Right kidney (tissue), 1 donor: Measurements from ENCODE around the gene OGDH.

Experiments used
- DNase-seq: peaks from one replicate; pipeline ENCODE4 v3.0.0-alpha.2; 2016

The OGDH gene

DNA sequence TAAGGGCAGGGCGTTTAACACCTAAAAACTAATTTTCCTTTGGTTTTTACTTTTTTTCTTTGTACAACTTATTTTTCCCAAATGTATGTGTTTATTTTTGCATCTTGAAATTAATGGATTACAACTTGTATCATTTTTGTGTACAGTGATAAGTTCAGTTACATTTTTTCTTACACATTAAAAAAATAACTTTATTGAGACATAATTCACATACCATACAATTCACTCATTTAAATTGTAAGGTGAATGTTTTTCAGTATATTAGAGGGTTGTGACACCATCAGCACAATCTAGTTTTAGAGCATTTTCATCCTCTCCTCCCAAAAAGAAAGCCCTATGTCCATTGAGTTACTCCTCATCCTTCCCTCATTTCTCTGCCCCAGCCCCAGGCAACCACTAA lies 11.6 kb downstream of the OGDH start:
- DNase-seq: no peak

DNA sequence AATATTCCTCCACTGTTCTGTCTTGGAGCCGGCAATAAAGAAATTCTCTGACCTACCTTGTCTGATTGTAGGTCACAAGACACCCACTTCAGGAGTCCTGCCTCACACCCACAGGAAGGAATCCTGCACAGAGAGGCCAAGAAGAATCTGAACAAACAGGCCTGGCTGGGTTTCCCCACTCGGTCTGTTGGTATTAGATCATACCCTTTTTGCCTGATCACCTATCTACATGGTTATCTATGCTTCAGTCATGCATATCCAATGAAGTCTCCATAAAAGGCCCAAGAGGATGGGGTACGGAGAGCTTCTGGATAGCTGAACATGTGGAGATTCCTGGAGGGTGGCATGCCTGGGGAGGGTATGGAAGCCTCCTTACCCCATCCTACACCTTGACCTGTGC lies 12.3 kb downstream of the OGDH start:
- no peak for DNase-seq

DNA sequence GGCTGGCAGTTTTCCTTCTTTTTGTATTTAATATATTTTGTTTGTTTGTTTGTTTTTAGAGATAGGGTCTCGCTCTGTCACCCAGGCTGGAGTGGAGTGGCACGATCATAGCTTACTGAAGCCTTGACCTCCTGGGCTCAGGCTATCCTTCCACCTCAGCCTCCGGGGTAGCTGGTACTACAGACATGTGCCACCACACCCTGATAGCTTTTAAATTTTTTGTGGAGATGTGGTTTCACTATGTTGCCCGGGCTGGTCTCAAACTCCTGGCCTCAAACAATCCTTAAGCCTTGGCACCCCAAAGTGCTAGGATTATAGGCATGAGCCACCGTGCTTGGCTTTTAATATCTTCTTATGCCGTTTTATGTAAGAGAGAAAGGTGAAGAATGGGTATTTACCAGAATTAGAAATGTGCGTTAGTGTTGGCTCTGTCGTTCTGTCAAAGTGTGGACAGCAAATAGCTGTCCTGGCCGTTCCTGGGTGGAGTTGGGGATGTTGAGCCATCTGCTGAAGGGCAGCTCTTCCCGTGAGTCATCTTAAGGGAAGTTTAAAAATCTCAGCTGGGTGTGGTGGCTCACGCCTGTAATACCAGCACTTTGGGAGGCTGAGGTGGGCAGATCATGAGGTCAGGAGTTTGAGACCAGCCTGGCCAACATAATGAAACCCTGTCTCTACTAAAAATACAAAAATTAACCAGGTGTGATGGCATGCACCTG lies 14.8 kb downstream of the OGDH start:
- DNase-seq: no peak

DNA sequence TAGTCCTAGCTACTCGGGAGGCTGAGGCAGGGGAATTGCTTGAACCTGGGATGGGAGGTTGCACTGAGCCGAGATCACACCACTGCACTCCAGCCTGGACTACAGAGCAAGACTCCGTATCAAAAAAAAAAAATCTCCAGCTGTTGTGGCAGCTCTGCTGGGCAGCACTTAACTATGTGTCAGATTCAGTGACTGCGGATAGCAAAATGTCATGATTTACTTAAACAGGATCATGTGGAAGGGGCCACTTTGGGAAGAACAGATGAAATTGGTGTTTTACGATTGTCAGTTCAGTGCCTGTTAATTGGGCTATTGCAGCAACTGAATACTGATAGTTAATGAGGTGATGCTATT lies 15.3 kb downstream of the OGDH start:
- no peak for DNase-seq

DNA sequence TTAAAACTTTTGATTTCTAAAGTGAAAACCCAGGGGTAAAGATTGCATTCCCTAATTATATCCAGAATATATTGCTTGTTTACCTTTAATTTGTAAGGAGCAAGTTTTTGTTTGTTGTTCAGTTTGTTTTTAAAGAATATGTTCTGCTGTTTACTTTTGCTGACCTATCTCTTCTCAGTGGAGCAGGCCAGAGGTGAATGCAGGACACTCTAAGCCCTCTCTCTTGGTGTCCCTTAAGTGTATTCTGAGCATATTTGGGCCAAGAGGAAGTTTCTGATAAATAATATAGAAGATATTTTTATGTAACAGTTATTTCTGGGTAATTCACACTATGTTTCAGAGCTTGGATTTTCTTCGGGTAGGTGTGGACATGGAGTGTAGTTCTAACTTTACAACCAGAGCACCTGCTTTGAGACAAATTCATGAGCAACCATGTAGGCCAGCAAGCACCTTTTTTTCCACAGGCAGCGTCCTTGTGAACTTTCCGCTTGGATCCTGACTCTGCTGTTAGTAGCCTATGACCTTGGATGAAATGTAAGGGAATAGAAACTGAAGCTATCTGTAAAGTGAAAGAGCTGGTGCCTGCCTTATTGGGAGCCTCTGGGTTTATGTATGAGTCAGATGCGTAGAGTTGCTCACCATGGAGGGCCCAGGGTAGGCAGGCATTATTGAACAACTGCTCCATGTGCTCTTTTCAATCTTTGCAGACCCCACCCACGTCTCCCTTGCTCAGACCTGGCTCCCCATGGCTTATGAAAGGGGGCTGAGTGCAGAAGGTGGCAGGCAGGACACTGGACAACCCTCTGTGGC lies 16.1 kb downstream of the OGDH start:
- DNase-seq: no peak

DNA sequence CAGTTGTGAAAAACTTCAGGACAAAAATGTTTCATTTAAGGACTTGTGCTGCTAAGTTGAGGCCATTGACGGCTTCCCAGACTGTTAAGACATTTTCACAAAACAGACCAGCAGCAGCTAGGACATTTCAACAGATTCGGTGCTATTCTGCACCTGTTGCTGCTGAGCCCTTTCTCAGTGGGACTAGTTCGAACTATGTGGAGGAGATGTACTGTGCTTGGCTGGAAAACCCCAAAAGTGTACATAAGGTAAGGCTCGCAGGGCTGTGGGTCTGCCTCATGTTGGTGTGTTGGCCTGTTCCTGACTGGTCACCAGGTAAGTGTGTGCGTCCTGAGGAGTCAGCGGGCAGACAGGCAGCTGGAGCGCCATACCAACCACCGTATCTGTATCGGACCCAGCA lies 17.9 kb downstream of the OGDH start:
- DNase-seq: no peak

DNA sequence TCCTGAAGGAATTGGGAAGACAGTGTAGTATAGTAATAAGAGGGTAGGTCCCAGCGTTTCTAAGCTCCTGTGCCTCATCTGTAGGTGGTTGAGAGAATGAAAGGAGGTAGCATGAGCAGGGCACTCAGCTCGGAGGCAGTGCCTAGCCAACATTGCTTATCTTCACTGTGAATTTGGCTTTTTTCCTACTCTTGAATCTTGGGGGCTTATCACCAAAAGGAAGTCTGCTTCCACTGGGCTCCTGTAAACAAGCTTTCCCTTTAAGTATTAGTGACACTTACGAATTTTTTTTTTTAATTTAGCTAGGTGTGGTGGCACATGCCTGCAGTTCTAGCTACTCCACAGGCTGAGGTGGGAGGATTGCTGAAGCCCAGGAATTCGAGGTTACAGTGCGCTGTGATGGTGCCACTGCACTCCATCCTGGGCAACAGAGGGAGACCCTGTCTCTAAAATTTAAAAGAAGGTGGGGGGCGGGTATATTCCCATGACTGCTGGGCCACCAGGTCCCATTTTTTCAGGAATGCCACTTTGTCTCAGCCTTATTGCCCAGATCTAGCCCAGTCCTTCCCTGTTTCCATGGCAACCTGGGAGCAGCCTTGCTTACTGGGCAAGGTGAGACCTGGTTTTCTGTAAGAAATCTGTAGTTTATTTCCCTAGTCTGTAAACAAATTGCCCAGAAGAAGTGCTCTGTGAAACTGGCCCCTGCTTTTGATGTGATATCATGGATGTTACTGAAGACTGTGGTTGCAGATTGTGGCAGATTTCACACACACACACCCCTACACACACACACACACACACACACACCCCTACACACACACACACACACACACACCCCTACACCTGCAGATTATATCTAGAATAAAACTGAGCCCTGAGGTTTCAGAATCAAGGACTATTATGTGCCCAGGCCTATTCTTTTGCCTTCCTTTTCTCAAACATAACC lies 19.4 kb downstream of the OGDH start:
- no peak for DNase-seq

DNA sequence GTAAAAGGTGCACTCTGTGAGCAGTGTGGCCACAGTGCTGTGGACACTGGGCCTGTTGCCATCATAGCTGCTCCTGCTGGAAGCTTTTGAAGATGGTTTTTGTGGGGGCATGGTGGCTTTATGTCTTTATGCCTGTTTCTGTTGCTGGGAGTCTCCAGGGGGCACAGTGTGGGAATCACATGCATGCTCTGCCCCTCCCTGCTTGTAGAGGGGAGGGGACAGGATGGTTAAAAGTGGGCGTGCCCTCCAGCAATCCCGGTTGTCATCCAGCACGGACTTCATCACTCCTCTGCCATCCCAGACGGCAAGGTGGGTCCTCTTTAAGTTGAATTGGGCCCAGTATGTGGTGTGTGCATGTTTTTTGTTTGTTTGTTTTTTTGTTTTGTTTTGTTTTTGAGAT lies 20.2 kb downstream of the OGDH start:
- DNase-seq: no peak

DNA sequence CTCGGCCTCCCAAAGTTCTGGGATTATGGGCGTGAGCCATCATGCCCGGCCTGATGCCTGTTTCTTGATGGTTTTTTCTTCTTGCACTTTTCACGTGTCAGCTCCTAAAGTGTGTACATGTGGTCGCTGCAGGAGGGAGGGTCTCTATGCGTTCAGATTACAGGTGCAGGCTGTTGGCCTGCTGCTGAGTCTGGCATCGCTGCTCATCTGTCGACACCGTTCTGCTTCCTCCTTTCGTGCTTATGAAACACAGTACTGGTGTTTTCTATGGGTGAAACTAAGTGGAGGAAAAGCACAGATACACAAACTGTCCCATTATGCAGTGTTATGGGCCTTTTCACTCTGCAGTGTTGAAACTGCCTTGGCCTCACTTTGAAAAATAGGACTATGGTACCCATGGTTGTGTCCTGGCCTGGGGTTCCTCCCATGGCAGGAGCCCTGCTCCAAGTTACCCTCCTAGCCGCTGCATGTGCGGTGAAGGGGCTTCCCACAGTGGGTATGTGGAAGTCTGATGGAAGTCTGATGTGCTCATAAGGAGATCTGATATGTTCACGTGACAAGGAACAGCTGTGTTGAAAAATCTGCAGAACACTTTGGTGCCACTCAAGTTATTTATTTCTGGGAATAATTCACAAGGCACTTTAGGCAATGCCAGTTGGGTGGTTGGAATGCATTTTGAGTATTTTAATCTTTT lies 23.5 kb downstream of the OGDH start:
- DNase-seq: no peak

DNA sequence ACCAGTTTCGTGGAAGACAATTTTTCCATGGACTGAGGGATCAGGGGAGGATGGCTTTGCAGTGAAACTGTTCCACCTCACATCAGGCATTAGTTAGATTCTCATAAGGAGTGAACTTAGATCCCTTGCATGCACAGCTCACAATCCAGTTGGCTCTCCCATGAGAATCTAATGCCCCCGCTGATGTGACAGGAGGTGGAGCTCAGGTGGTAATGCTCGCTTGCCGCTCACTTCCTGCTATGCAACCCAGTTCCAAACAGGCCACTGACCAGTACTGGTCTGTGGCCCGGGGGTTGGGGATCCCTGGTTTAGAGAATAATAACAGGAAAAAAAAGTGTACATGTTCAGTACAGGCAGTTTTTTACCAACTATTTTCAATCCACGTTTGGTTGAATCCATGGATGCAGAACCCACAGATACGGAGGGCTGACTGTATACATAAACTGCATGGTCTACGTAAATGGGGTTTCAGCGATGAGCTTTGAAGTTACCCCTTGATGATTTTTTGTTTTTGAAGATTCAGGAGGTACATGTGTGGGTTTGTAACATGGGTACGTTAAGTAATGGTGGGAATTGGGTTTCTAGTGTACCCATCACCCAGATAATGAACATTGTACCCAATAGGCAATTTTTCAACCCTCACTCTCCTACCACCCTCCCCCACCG lies 24.5 kb downstream of the OGDH start:
- no peak for DNase-seq

DNA sequence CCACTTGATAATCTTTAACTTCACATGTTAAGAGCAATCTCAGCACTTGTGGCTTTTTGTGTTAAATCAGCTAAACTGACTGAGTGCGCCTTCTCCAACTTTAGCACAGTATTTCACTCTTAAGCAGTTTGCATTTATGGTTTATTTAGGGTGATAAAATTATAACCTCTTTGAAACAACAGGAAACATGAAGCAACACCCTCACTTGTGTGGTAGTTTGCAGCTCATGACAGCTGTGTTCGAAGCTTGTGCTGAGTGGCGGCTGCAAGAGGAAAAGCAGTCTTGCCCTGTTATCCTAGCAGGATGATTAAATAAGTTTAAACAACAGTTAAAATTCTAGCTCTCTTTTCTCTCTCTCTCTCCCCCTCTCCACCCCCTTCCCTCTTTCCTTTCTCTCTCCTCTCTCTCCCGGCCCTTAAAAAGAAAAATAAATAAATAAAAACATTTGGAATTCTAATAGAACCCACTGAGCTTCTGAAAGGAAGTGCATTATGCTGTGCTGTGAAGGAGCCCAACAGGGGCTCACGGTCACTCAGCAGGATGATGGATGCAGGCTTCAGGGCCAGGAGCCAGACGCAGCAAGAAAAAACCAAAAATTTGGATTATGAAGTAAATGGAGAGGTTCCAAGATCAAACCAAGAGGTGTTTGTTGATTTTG lies 25.2 kb downstream of the OGDH start:
- no peak for DNase-seq

DNA sequence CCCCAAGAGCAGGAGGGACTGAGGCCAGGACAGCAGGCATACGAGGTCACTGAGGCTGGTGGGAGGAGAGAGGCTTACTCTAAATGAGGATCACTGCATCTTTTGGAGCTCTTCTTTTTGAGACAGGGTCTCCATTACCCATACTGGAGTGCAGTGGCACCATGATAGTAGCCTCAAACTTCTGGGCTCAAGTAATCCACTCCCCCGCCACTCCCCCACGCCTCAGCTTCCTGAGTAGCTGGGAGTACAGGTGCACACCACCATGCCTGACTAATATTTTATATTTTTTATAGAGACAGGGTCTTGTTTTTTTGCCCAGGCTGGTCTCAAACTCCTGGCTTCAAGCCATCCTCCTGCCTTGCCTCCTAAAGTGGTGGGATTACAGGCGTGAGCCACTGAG lies 25.8 kb downstream of the OGDH start:
- DNase-seq: no peak

DNA sequence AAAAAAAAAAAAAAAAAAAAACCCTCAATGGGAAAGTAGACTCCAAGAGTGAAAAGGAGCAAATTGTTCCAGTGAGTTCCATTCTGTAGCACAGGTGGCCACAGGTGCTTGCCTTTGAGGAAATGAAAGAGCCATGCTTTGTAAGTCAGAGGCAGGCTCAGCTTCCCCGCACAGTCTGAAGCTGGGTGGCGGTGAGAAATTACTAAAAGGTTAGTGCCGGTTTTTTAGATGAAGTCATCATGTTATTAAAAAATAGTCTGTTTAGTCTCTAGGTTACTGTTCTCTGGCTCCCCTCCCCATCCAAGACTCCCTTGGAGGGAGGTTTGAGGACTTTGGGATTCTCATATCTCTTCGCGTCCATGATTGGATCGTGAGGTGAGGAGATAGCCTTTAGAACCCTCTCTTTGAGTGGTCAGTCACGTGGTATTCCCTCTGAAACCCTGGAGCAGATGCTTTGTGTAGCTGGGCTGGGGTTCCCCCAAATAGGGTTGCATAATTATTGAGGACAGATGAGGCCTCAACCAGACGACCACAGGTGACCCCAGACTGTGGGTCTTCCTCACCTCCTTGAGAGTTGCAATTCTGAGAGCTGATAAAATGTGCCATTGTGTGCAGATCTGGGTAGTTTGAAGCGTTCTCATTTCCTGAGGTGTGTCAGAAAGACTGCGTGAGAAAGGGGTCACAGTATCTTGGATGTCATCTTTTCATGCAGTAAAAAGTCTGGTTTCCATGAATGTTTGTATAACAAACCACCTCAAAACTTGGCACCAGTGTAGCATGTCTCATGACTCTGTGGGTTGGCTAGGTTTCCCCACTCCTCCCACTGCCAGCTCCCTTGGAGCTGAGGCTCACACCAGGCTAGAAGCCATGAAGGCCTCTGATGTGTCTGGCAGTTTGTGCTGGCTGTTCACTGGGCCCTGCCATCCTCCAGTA lies 27.1 kb downstream of the OGDH start:
- no peak for DNase-seq

DNA sequence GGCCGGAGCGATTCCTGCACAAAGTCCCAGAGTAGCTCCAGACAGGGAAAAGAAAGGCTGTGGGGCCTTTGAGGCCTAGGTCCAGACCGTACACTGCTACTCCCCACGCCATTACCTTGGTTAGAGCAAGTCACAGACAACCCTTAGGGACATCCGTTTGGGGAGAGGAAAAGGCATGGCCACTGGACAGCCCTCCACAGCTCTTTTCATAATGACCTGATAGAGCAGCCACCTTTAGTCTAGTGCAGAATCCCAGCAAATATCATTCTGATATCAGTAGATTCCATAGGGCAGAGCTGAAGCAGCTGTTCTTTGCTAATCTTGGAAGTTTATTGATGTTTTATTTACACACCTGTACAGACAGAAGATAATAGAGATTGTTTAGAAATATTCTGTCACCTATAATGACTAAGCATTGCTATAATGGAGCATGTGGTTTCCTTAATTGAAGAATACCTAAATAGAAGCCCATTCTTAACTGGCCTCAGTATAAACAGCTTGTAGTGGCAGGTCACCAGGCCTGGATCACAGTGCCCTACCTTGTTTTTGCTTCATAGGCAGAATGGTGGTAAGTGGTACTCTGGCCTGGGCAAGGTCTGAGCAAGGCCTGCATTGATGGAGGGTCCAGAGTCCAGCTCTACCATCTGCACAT lies 27.9 kb downstream of the OGDH start:
- no peak for DNase-seq

DNA sequence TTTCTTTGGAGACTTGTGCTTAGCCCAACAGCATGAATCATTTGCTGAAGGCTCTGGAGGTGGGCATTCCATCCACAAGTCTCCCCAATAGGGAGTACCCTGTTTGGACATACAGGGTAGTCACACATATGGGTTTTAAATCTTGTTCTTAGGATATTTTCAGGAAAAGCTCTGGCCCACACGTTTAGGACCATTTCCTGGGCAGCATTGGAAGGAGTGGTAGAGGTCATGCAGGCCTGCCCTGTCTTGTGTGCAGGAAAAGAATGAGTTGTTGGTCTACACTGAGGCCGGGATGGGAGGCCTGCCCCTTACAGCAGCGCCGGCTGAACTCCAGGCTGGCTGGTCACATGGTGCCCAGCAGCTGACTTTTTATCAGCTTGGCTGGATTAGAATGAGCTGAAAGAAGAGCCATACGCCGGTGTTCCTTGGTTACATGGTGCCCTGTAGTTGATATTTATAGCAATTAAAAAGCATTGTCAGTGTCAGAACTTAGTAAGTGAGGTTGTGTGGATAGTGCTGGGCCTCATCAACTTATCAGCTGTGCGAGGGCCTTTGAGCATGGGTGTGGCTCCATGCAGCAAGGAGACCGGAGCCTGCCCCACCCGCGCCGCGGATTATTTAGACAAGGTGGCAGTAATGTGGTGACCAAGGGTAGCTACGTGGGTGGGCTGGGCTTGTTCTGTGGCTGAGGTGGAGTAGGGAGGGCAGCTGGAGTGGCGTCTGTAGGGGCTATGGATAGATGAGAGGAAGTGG lies 28.6 kb downstream of the OGDH start:
- DNase-seq: no peak

DNA sequence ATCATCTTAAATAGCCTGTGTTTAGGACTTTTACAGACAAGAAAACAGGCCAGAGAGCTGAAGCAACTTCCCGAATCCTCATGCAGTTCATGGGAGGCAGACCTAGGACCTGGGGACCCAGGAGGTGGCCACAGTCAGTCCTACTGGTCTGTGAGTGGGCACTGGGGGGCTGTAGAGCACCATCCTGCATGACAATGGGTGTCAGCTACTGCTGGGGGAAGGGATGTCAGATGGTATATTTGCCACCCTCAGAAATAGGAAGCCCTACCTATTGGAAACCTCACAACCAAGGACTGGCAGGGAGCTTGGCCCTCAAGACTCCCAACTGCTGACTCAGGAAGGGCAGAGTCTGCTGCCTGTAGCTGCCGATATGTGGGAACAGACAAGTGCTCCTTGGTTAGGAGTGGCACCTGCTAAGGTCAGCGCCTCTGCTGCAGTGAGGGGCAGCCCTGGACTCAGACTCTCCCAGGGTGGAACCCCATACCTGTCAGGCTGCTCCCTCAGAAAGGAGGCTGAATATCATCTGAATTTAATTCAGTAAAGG lies 29.7 kb downstream of the OGDH start:
- DNase-seq: no peak

DNA sequence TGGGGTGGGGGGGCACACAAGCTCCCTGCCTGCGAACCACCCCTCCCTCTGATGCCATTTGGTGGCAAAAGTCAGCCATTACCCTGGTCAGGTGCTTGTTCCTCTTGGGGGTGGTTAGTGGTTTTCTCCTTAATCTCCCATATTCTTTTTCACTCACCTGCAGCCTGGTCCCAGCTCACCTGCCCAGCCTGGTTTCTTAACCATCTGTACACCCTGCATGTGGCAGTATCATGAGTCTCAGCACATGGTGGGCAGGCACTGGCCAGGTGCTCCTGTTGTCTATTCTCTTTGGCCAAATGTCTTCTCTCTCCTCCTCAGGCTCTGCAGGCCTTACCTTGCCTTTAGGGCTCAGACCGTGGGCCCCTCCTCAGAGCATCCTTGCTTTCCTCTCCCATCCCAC lies 30.5 kb downstream of the OGDH start:
- no peak for DNase-seq

DNA sequence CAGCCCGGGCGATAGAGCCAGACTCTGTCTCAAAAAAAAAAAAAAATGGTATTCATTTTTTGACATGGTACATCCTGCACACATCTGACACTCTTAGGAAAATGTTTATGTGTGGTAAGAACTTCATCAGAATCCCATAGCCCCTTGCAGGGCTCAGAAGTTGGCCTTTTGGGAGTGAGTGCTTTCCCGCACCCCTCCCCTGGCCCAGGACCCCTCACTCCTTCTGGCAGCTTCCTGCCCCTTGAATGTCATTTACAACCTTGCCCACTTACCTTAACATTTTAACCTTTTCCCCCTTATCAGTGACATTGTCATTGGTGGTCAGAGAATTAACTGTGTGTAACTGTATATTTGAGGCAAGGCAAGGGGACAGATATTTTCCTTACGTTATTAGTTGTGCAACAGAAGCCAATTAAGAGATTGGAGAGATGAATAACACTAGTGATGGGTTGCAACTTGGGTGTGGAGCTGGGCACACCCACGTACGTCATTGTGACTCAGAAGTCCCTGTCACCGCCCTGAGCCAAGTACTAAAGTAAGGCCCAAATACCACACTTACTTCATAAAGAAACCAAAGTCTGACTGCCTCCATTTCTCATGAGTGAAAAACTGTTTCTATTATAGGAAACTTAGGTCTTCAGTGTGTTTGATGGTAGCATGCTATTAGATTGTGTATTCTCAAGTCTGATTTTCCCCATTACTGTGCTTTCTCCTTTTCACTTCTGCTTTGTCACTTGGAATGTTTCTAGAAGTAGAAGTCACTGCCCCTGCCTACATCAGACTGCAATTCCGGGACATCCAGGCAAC lies 31.6 kb downstream of the OGDH start:
- DNase-seq: no peak
